Measurements from ENCODE around the gene SBF2.
"Not testable (repeated sequence)": the region's sequence is repeated elsewhere in the genome, so short reads cannot be mapped to it uniquely, and the experiment has no call there.

SBF2 gene

GRCh38 chr11:9922806-9923205 is 371.2 kb downstream of the SBF2 start:
- Histone ChIP-seq H3K9me3 (ENCODE audit: control insufficient read depth, low read length) (no peaks in the 10 kb centered on the region), H3K36me3 (ENCODE audit: control insufficient read depth, insufficient read depth, low read length) (no peaks in the 10 kb centered on the region), H3K27ac (ENCODE audit: low read depth, low read length, severe bottlenecking) (peak overlapping the region; percentile 11), H3K4me1 (ENCODE audit: control insufficient read depth, insufficient read depth, low read length, poor library complexity, severe bottlenecking) (peaks cover 6% of the 10 kb centered on the region), H3K4me3 (ENCODE audit: extremely low read depth, insufficient read depth, low read length, poor library complexity, severe bottlenecking) (no peak overlapping the region)
- WGBS, 2 experiments (ENCODE audit: insufficient coverage in 2 of 2): 4 to 12% methylated on average over 3 to 4 of the region's 4 CpGs

- peaks cover 4% of the 10 kb centered on the region for H3K4me1 ChIP-seq (ENCODE audit: control insufficient read depth, insufficient read depth, low read length, poor library complexity, severe bottlenecking)
- H3K9me3 ChIP-seq (ENCODE audit: control insufficient read depth, low read length): no peaks in the 10 kb centered on the region
- no peak overlapping the region for H3K4me3 ChIP-seq (ENCODE audit: extremely low read depth, insufficient read depth, low read length, poor library complexity, severe bottlenecking)
- H3K27ac ChIP-seq (ENCODE audit: low read depth, low read length, severe bottlenecking): no peak overlapping the region
- H3K36me3 ChIP-seq (ENCODE audit: control insufficient read depth, insufficient read depth, low read length): no peaks in the 10 kb centered on the region
- 85 to 88% methylated on average over 1 of the region's 3 CpGs for WGBS, 2 experiments (ENCODE audit: insufficient coverage in 2 of 2)
Measured at GRCh38 chr11:9916480-9916879, 377.5 kb downstream of the SBF2 start.

- no peak overlapping the region for H3K4me3 ChIP-seq (ENCODE audit: extremely low read depth, insufficient read depth, low read length, poor library complexity, severe bottlenecking)
- H3K9me3 ChIP-seq (ENCODE audit: control insufficient read depth, low read length): no peaks in the 10 kb centered on the region
- WGBS, 2 experiments (ENCODE audit: insufficient coverage in 2 of 2): 43% methylated on average over 1 of the region's 2 CpGs; no CpG with 5 or more reads in 1 of the 2 experiments
- no peak overlapping the region for H3K27ac ChIP-seq (ENCODE audit: low read depth, low read length, severe bottlenecking)
- no peaks in the 10 kb centered on the region for H3K36me3 ChIP-seq (ENCODE audit: control insufficient read depth, insufficient read depth, low read length)
- H3K4me1 ChIP-seq (ENCODE audit: control insufficient read depth, insufficient read depth, low read length, poor library complexity, severe bottlenecking): peaks cover 4% of the 10 kb centered on the region
Measured at GRCh38 chr11:9914064-9914463, 380.0 kb downstream of the SBF2 start.

- peaks cover 10% of the 10 kb centered on the region for H3K4me1 ChIP-seq (ENCODE audit: control insufficient read depth, insufficient read depth, low read length, poor library complexity, severe bottlenecking)
- no CpG with 5 or more reads among the region's 3 CpGs for WGBS, 2 experiments (ENCODE audit: insufficient coverage in 2 of 2)
- no peak overlapping the region for H3K4me3 ChIP-seq (ENCODE audit: extremely low read depth, insufficient read depth, low read length, poor library complexity, severe bottlenecking)
- peak overlapping the region; percentile 97 for H3K27ac ChIP-seq (ENCODE audit: low read depth, low read length, severe bottlenecking)
- no peaks in the 10 kb centered on the region for H3K9me3 ChIP-seq (ENCODE audit: control insufficient read depth, low read length)
- no peaks in the 10 kb centered on the region for H3K36me3 ChIP-seq (ENCODE audit: control insufficient read depth, insufficient read depth, low read length)
Measured at GRCh38 chr11:9905960-9906791, 387.8 kb downstream of the SBF2 start.

- Histone ChIP-seq H3K36me3 (ENCODE audit: control insufficient read depth, insufficient read depth, low read length) (no peaks in the 10 kb centered on the region), H3K27ac (ENCODE audit: low read depth, low read length, severe bottlenecking) (peak overlapping the region; percentile 97), H3K4me1 (ENCODE audit: control insufficient read depth, insufficient read depth, low read length, poor library complexity, severe bottlenecking) (peaks cover 10% of the 10 kb centered on the region), H3K4me3 (ENCODE audit: extremely low read depth, insufficient read depth, low read length, poor library complexity, severe bottlenecking) (no peak overlapping the region), H3K9me3 (ENCODE audit: control insufficient read depth, low read length) (no peaks in the 10 kb centered on the region)
- WGBS, 2 experiments (ENCODE audit: insufficient coverage in 2 of 2): no CpG with 5 or more reads among the region's 1 CpG
Measured at GRCh38 chr11:9905501-9905951, 388.5 kb downstream of the SBF2 start.

- Histone ChIP-seq H3K9me3 (ENCODE audit: control insufficient read depth, low read length) (no peaks in the 10 kb centered on the region), H3K27ac (ENCODE audit: low read depth, low read length, severe bottlenecking) (no peak overlapping the region), H3K4me1 (ENCODE audit: control insufficient read depth, insufficient read depth, low read length, poor library complexity, severe bottlenecking) (peaks cover 14% of the 10 kb centered on the region), H3K36me3 (ENCODE audit: control insufficient read depth, insufficient read depth, low read length) (no peaks in the 10 kb centered on the region), H3K4me3 (ENCODE audit: extremely low read depth, insufficient read depth, low read length, poor library complexity, severe bottlenecking) (no peak overlapping the region)
- 93 to 96% methylated on average over 4 to 6 of the region's 6 CpGs for WGBS, 2 experiments (ENCODE audit: insufficient coverage in 2 of 2)
Measured at GRCh38 chr11:9903579-9903978, 390.4 kb downstream of the SBF2 start.

- no peak overlapping the region for H3K4me3 ChIP-seq (ENCODE audit: extremely low read depth, insufficient read depth, low read length, poor library complexity, severe bottlenecking)
- peaks cover 9% of the 10 kb centered on the region for H3K4me1 ChIP-seq (ENCODE audit: control insufficient read depth, insufficient read depth, low read length, poor library complexity, severe bottlenecking)
- H3K36me3 ChIP-seq (ENCODE audit: control insufficient read depth, insufficient read depth, low read length): no peaks in the 10 kb centered on the region
- no peak overlapping the region for H3K27ac ChIP-seq (ENCODE audit: low read depth, low read length, severe bottlenecking)
- no peaks in the 10 kb centered on the region for H3K9me3 ChIP-seq (ENCODE audit: control insufficient read depth, low read length)
Measured at GRCh38 chr11:9901943-9902342, 392.1 kb downstream of the SBF2 start.

GRCh38 chr11:9900253-9900652 is 393.8 kb downstream of the SBF2 start:
- not testable (repeated sequence) for H3K27ac ChIP-seq (ENCODE audit: low read depth, low read length, severe bottlenecking); H3K9me3 ChIP-seq (ENCODE audit: control insufficient read depth, low read length); H3K4me3 ChIP-seq (ENCODE audit: extremely low read depth, insufficient read depth, low read length, poor library complexity, severe bottlenecking); H3K36me3 ChIP-seq (ENCODE audit: control insufficient read depth, insufficient read depth, low read length); H3K4me1 ChIP-seq (ENCODE audit: control insufficient read depth, insufficient read depth, low read length, poor library complexity, severe bottlenecking)
- 95 to 96% methylated on average over 5 to 7 of the region's 8 CpGs for WGBS, 2 experiments (ENCODE audit: insufficient coverage in 2 of 2)

- H3K36me3 ChIP-seq (ENCODE audit: control insufficient read depth, insufficient read depth, low read length): peaks cover 7% of the 10 kb centered on the region
- no peak overlapping the region for H3K4me3 ChIP-seq (ENCODE audit: extremely low read depth, insufficient read depth, low read length, poor library complexity, severe bottlenecking)
- no peak overlapping the region for H3K27ac ChIP-seq (ENCODE audit: low read depth, low read length, severe bottlenecking)
- peaks cover 4% of the 10 kb centered on the region for H3K4me1 ChIP-seq (ENCODE audit: control insufficient read depth, insufficient read depth, low read length, poor library complexity, severe bottlenecking)
- no CpG with 5 or more reads among the region's 1 CpG for WGBS, 2 experiments (ENCODE audit: insufficient coverage in 2 of 2)
- peaks cover 4% of the 10 kb centered on the region for H3K9me3 ChIP-seq (ENCODE audit: control insufficient read depth, low read length)
Measured at GRCh38 chr11:9899676-9900075, 394.3 kb downstream of the SBF2 start.

GRCh38 chr11:9896902-9897301 is 397.1 kb downstream of the SBF2 start:
- no CpG with 5 or more reads among the region's 2 CpGs for WGBS, 2 experiments (ENCODE audit: insufficient coverage in 2 of 2)
- Histone ChIP-seq H3K9me3 (ENCODE audit: control insufficient read depth, low read length) (peaks cover 4% of the 10 kb centered on the region), H3K36me3 (ENCODE audit: control insufficient read depth, insufficient read depth, low read length) (peaks cover 7% of the 10 kb centered on the region), H3K27ac (ENCODE audit: low read depth, low read length, severe bottlenecking) (no peak overlapping the region), H3K4me3 (ENCODE audit: extremely low read depth, insufficient read depth, low read length, poor library complexity, severe bottlenecking) (no peak overlapping the region), H3K4me1 (ENCODE audit: control insufficient read depth, insufficient read depth, low read length, poor library complexity, severe bottlenecking) (peaks cover 4% of the 10 kb centered on the region)

GRCh38 chr11:9895006-9895405 is 399.0 kb downstream of the SBF2 start:
- no peak overlapping the region for H3K27ac ChIP-seq (ENCODE audit: low read depth, low read length, severe bottlenecking)
- peaks cover 4% of the 10 kb centered on the region for H3K9me3 ChIP-seq (ENCODE audit: control insufficient read depth, low read length)
- 100% methylated on average over 1 of the region's 1 CpG; no CpG with 5 or more reads in 1 of the 2 experiments for WGBS, 2 experiments (ENCODE audit: insufficient coverage in 2 of 2)
- no peak overlapping the region for H3K4me3 ChIP-seq (ENCODE audit: extremely low read depth, insufficient read depth, low read length, poor library complexity, severe bottlenecking)
- H3K36me3 ChIP-seq (ENCODE audit: control insufficient read depth, insufficient read depth, low read length): peaks cover 7% of the 10 kb centered on the region
- H3K4me1 ChIP-seq (ENCODE audit: control insufficient read depth, insufficient read depth, low read length, poor library complexity, severe bottlenecking): peaks cover 4% of the 10 kb centered on the region

Measured in mesodermal cell (in vitro differentiated cells).